Hepatic stellate cell (primary cell): ENCODE measurements around the gene LANCL1.

Experiments
- DNase-seq: peaks from one replicate; pipeline ENCODE4 v3.0.0; 2011; ENCODE audit warnings: low spot score

The LANCL1 gene

DNA sequence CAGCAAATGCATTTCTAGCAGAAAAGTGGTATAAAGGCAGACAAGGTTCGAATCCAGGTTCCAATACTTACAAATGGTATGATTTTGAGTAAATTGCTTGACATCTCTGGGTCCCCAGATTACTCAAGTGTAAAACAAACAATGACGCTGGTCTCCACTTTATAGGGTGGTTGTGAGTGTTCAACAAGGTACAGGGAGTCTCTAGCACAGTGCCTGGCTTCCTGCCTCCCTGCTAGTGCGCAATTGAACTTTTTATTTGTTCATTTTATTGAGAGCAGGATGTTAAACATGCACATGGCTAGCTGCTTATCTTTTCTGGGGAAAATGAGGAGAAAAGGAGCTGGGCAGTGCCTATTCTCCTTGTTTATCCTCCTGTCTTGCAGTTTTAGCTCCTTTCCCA is 86.7 kb downstream of the LANCL1 start:
- DNase-seq: no peak

DNA sequence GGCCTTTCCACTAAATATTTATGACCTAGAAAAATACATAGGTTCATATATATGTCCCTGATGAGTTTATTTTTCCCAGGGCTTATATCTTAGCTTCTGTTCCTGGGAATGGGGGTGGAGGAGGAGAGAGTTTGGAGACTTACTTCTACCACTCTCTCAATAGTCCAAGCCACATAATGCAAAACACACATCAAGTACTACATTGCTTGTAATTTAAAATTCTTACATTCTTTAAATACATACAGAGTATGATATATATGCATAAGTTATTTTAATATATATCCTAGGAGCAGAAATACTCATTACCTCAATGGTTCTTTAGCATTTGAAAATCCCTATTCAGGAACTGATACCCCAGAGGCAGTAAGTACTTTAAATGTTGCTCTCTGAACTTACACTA is 88.4 kb downstream of the LANCL1 start:
- DNase-seq: no peak

DNA sequence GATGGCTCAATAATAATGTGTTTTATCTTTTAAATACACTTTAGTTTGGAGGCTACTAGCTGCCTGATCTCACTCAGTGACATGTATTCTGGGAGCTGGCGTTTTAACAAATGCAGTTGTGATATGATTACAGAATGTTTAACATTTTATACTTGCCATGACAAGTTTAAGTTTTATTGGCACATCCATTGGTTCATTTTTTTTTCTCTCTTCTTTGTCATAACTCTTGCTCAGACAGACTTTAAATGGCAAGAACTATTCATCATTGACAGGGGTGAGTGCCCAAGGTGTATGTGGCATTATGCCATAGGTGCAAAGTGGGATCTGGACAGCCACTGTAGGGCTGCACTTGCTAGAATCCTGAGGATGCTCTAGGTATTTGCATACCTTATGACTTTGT is 89.5 kb downstream of the LANCL1 start:
- DNase-seq: no peak
